Endothelial cell of umbilical vein (primary cell): ENCODE data around the gene DKK3. TPM values are rescaled to one million over a fixed set of nuclear protein-coding genes. Genes with fewer than 3 reads are reported as not detected.

Source experiments
- BruUV-seq: library from RNA; stranded (reverse); fragments of 400-500 nt; replicated peaks from 2 replicates; lab custom pipeline; 2021; lab: Mats Ljungman, UMichigan
- CTCF ChIA-PET: fragments of 300-600, 350-600 bp; sonication (Branson Sonifier 250); formaldehyde crosslinking; loops from one replicate; lab custom pipeline; 2021; ENCODE audit warnings: antibody characterized with exemption, inconsistent platforms; lab: Charles Lee
- POLR2A ChIA-PET: fragments of 300-600, 350-600 bp; sonication (Branson Sonifier 250); formaldehyde crosslinking; loops from one replicate; lab custom pipeline; 2021; ENCODE audit warnings: antibody characterized with exemption, inconsistent platforms; lab: Charles Lee
- DNase-seq: peaks from one replicate; pipeline ENCODE4 v3.0.0-alpha.2; 2011; ENCODE audit warnings: low read depth, low spot score
- FAIRE-seq: peaks from 2 replicates; lab custom pipeline; 2011; peaks lifted over from hg19 to GRCh38; lab: Jason Lieb, UNC
- H2AFZ ChIP-seq: 2 replicates; pipeline ENCODE4 v1.6.0; 2012; ENCODE audit warnings: low read depth, low read length, control low read depth, inconsistent platforms
- H3K27ac ChIP-seq: 2 replicates; pipeline ENCODE4 v1.5.1; 2011; ENCODE audit warnings: low read depth, mild to moderate bottlenecking, control low read depth, low read length, moderate library complexity; ENCODE audit not compliant: insufficient read depth
- H3K27me3 ChIP-seq, 2 experiments: 2 replicates each; pipeline versions ENCODE4 v1.6.0 to v1.6.1; 2011; ENCODE audit warnings: low read length in 2 of 2, mixed read lengths in 1 of 2; ENCODE audit not compliant: control insufficient read depth in 2 of 2, insufficient read depth in 2 of 2
- H3K36me3 ChIP-seq, 2 experiments: 2 replicates in 1 of 2; 3 replicates in 1 of 2; pipeline ENCODE4 v1.5.1; 2011; ENCODE audit warnings: low read length in 2 of 2, mild to moderate bottlenecking in 1 of 2, moderate library complexity in 1 of 2; ENCODE audit not compliant: control insufficient read depth in 2 of 2, insufficient read depth in 2 of 2; ENCODE audit errors: extremely low read depth in 1 of 2
- H3K4me1 ChIP-seq: 3 replicates; pipeline ENCODE4 v1.5.1; 2011; ENCODE audit warnings: mild to moderate bottlenecking, low read length; ENCODE audit not compliant: control insufficient read depth, insufficient read depth; ENCODE audit errors: extremely low read depth
- H3K4me2 ChIP-seq: 2 replicates; pipeline ENCODE4 v1.6.1; 2011; ENCODE audit warnings: low read length, control low read depth, mixed read lengths; ENCODE audit not compliant: insufficient read depth
- H3K4me3 ChIP-seq, 3 experiments: fragments of 200-600 bp in 1 of 3; sonication (generic), shearing (Covaris generic) in 1 of 3; replicated peaks in 1 of 3; 2 replicates each; pipeline ENCODE4 v1.5.1; 2011 to 2016; ENCODE audit warnings: control low read depth in 3 of 3, low read length in 3 of 3, mild to moderate bottlenecking in 2 of 3, inconsistent platforms in 1 of 3, low read depth in 1 of 3, moderate library complexity in 1 of 3; ENCODE audit not compliant: insufficient read depth in 1 of 3
- H3K79me2 ChIP-seq: 2 replicates; pipeline ENCODE4 v1.6.0; 2012; ENCODE audit warnings: low read length, inconsistent platforms; ENCODE audit not compliant: control insufficient read depth, insufficient read depth
- H3K9ac ChIP-seq: replicated peaks from 2 replicates; pipeline ENCODE3; 2011; ENCODE audit warnings: low read length, control low read depth; ENCODE audit not compliant: insufficient read depth; ENCODE audit errors: extremely low read depth
- H3K9me1 ChIP-seq: replicated peaks from 3 replicates; pipeline ENCODE4 v1.6.0; 2011; ENCODE audit warnings: mild to moderate bottlenecking, low read length; ENCODE audit not compliant: control insufficient read depth, insufficient read depth; ENCODE audit errors: extremely low read depth
- H3K9me3 ChIP-seq: replicated peaks from 2 replicates; pipeline ENCODE4 v1.5.1; 2012; ENCODE audit warnings: low read length, inconsistent platforms; ENCODE audit not compliant: control insufficient read depth, insufficient read depth
- H4K20me1 ChIP-seq: replicated peaks from 2 replicates; pipeline ENCODE3; 2011; ENCODE audit warnings: mild to moderate bottlenecking, low read length; ENCODE audit not compliant: control insufficient read depth, insufficient read depth; ENCODE audit errors: extremely low read depth
- CTCF ChIP-seq, 2 donors: IDR thresholded peaks; 1 replicate in 1 of 2; 2 replicates in 1 of 2; pipeline ENCODE4 v1.5.1; 2011; ENCODE audit warnings: low read length in 2 of 2, mild to moderate bottlenecking in 2 of 2, moderate library complexity in 2 of 2, control low read depth in 1 of 2, inconsistent platforms in 1 of 2, low read depth in 1 of 2; ENCODE audit not compliant: insufficient read depth in 1 of 2; ENCODE audit errors: extremely low read depth in 1 of 2
- EZH2 ChIP-seq: IDR thresholded peaks from 2 replicates; pipeline ENCODE4 v1.6.1; 2012; ENCODE audit warnings: borderline replicate concordance, low read depth, mild to moderate bottlenecking, moderate library complexity, low read length, inconsistent platforms; ENCODE audit not compliant: severe bottlenecking
- FOS ChIP-seq: IDR thresholded peaks from 2 replicates; pipeline ENCODE4 v1.6.1; 2011; ENCODE audit warnings: mild to moderate bottlenecking, low read length, moderate library complexity, borderline replicate concordance; ENCODE audit not compliant: insufficient read depth
- GATA2 ChIP-seq: IDR thresholded peaks from 2 replicates; pipeline ENCODE4 v1.7.0; 2011; ENCODE audit warnings: low read depth, mild to moderate bottlenecking, moderate library complexity, mixed read lengths, low read length; ENCODE audit not compliant: insufficient read length, insufficient read depth
- JUN ChIP-seq: IDR thresholded peaks from 2 replicates; pipeline ENCODE4 v1.6.1; 2011; ENCODE audit warnings: borderline replicate concordance, low read depth; ENCODE audit not compliant: insufficient read length, insufficient read depth
- MAX ChIP-seq: IDR thresholded peaks from 2 replicates; pipeline ENCODE4 v1.6.1; 2011; ENCODE audit not compliant: insufficient read depth, insufficient read length
- MYC ChIP-seq: IDR thresholded peaks from one replicate; pipeline ENCODE4 v1.6.1; 2011; ENCODE audit warnings: mild to moderate bottlenecking, low read depth, low read length
- POLR2A ChIP-seq: IDR thresholded peaks from 2 replicates; pipeline ENCODE4 v1.6.1; 2012; ENCODE audit warnings: low read depth, mild to moderate bottlenecking, control low read depth, low read length
- POLR2AphosphoS5 ChIP-seq: IDR thresholded peaks from 2 replicates; pipeline ENCODE4 v1.6.1; 2012; ENCODE audit warnings: low read depth, mild to moderate bottlenecking, control low read depth, low read length, moderate library complexity; ENCODE audit not compliant: insufficient read depth
- dilution Hi-C: fragments of 300-500 bp; cut with MboI; formaldehyde crosslinking; loops from one replicate; pipeline ENCODE4 v1.15.0; 2019; ENCODE audit warnings: low sequenced_read_pairs; ENCODE audit not compliant: extremely low pct_ligation_motif_present
- intact Hi-C: fragments of 100-400 bp; cut with micrococcal nuclease; formaldehyde crosslinking; loops from one replicate; pipeline ENCODE4 v1.10.0; 2022
- polyA plus RNA-seq, 4 experiments: library from polyadenylated mRNA; depleted of rRNA in 3 of 4; stranded (reverse) in 3 of 4; unstranded in 1 of 4; fragments of >200 nt; gene quantifications; 2 replicates each; pipeline versions ENCODE4 v1.2.1 to v1.2.3, GENCODE V29; 2011 to 2012; ENCODE audit warnings: missing spikeins in 1 of 4
- total RNA-seq: library from RNA; stranded (reverse); gene quantifications from 2 replicates; pipeline ENCODE4 v1.2.3, GENCODE V29; 2021

Gene DKK3
- total and polyA plus RNA-seq, 2 donors (not counting 3 experiments of a cell fraction or from before 2014, with no cell fraction given), result 131 to 335 TPM

GRCh38 chr11:11965656-11966353, 42.6 kb downstream of the DKK3 start:
- DNase-seq (no peak), FAIRE-seq (no peak)
- Histone ChIP-seq H3K27me3 (no peaks in the 10 kb centered on the region), H3K79me2 (no peaks in the 10 kb centered on the region), H3K4me2 (no peak overlapping the region), H3K9me1 (no peaks in the 10 kb centered on the region), H3K27ac (no peak overlapping the region), H4K20me1 (no peaks in the 10 kb centered on the region), H3K36me3 (peaks cover 0 to 21% of the 10 kb centered on the region in 2 experiments), H3K9ac (no peak overlapping the region), H3K4me1 (peaks cover 5% of the 10 kb centered on the region), H2AFZ (no peak overlapping the region), H3K9me3 (no peaks in the 10 kb centered on the region), H3K4me3 (no peak overlapping the region)
- dilution Hi-C loops, result no loop called here
- ChIA-PET POLR2A (no interaction called here), CTCF (interaction anchor here (1.0 to 2.3 kb wide), 4 partner anchors 11 to 1177 kb away, joined by 3 to 31 read pairs (median 6); no protein-coding TSS in a partner anchor)
- intact Hi-C loops, result loop anchor here (1.0 kb wide), 1 partner anchor 78 kb away; no protein-coding TSS in a partner anchor
- TF ChIP-seq GATA2 (no peak), JUN (no peak), MYC (no peak), CTCF (IDR thresholded peaks at IDR 0.05; ENCODE audit: extremely low read depth in 1 of 2, insufficient read depth in 1 of 2, low read depth in 1 of 2, low read length in 2 of 2) (no peak), EZH2 (no peak), MAX (no peak), POLR2AphosphoS5 (no peak), POLR2A (no peak), FOS (no peak)
- BruUV-seq, result no TSS peak
